Neuronal stem cell (in vitro differentiated cells): Measurements from ENCODE around the gene C1QTNF12.
A peak's percentile ranks its signal among the peaks of the same experiment; 100 is the strongest.

ENCODE experiments used
- DNase-seq: peaks from one replicate; pipeline ENCODE4 v3.0.0-alpha.2; 2013; ENCODE audit warnings: low spot score
- H2AFZ ChIP-seq: one replicate; pipeline ENCODE4 v1.6.1; 2013; ENCODE audit warnings: mild to moderate bottlenecking, low read length, inconsistent platforms
- H2AK5ac ChIP-seq: 2 replicates; pipeline ENCODE4 v1.6.1; 2013; ENCODE audit warnings: low read depth, mild to moderate bottlenecking, inconsistent platforms, low read length, moderate library complexity, mixed read lengths
- H2BK120ac ChIP-seq: 2 replicates; pipeline ENCODE4 v1.6.1; 2013; ENCODE audit warnings: low read depth, mild to moderate bottlenecking, inconsistent platforms, low read length, moderate library complexity, mixed read lengths
- H2BK12ac ChIP-seq: one replicate; pipeline ENCODE4 v1.6.1; 2013; ENCODE audit warnings: low read length, inconsistent platforms
- H2BK15ac ChIP-seq: 2 replicates; pipeline ENCODE4 v1.6.1; 2013; ENCODE audit warnings: mild to moderate bottlenecking, low read length, inconsistent platforms, mixed read lengths
- H2BK5ac ChIP-seq: one replicate; pipeline ENCODE4 v1.6.1; 2013; ENCODE audit warnings: inconsistent platforms, mild to moderate bottlenecking, low read length, moderate library complexity
- H3K14ac ChIP-seq: one replicate; pipeline ENCODE4 v1.6.1; 2013; ENCODE audit warnings: low read length, inconsistent platforms
- H3K18ac ChIP-seq: 2 replicates; pipeline ENCODE4 v1.6.1; 2013; ENCODE audit warnings: low read length, inconsistent platforms
- H3K23ac ChIP-seq: 2 replicates; pipeline ENCODE4 v1.6.1; 2013; ENCODE audit warnings: low read depth, mild to moderate bottlenecking, mixed read lengths, low read length, inconsistent platforms; ENCODE audit not compliant: poor library complexity
- H3K27ac ChIP-seq: replicated peaks from 3 replicates; pipeline ENCODE4 v1.5.1; 2013; ENCODE audit warnings: low read length, inconsistent platforms
- H3K27me3 ChIP-seq, 3 experiments: 2 replicates each; pipeline ENCODE4 v1.6.1; 2013; ENCODE audit warnings: low read length in 3 of 3, mild to moderate bottlenecking in 2 of 3, inconsistent platforms in 1 of 3, low read depth in 1 of 3, mixed read lengths in 1 of 3, moderate library complexity in 1 of 3; ENCODE audit not compliant: control insufficient read depth in 3 of 3, insufficient read depth in 3 of 3
- H3K36me3 ChIP-seq, 2 donors: replicated peaks in 1 of 2; 2 replicates each; pipeline ENCODE4 v1.6.1; 2013; ENCODE audit warnings: low read length in 2 of 2; ENCODE audit not compliant: control insufficient read depth in 2 of 2, insufficient read depth in 2 of 2
- H3K4ac ChIP-seq: 2 replicates; pipeline ENCODE4 v1.6.1; 2013; ENCODE audit warnings: inconsistent platforms, mild to moderate bottlenecking, low read length, moderate library complexity
- H3K4me1 ChIP-seq, 2 donors: 1 replicate in 1 of 2; 2 replicates in 1 of 2; pipeline ENCODE4 v1.6.1; 2013; ENCODE audit warnings: low read length in 2 of 2, low read depth in 1 of 2; ENCODE audit not compliant: control insufficient read depth in 2 of 2, insufficient read depth in 1 of 2
- H3K4me2 ChIP-seq: one replicate; pipeline ENCODE4 v1.6.1; 2013; ENCODE audit warnings: mild to moderate bottlenecking, low read length, inconsistent platforms; ENCODE audit not compliant: insufficient read depth, poor library complexity, severe bottlenecking
- H3K4me3 ChIP-seq, 2 donors: 2 replicates each; pipeline ENCODE4 v1.5.1; 2013; ENCODE audit warnings: low read length in 2 of 2, mild to moderate bottlenecking in 2 of 2, inconsistent platforms in 1 of 2, moderate library complexity in 1 of 2
- H3K79me1 ChIP-seq: one replicate; pipeline ENCODE4 v1.6.1; 2013; ENCODE audit warnings: low read depth, mild to moderate bottlenecking, inconsistent platforms, low read length, moderate library complexity
- H3K9ac ChIP-seq: one replicate; pipeline ENCODE4 v1.6.1; 2013; ENCODE audit warnings: mild to moderate bottlenecking, low read depth, low read length, inconsistent platforms; ENCODE audit not compliant: poor library complexity
- H3K9me3 ChIP-seq, 2 donors: replicated peaks in 1 of 2; 2 replicates each; pipeline versions ENCODE3 to v1.6.1; 2013; ENCODE audit warnings: low read length in 2 of 2, mild to moderate bottlenecking in 2 of 2, inconsistent platforms in 1 of 2, low read depth in 1 of 2, mixed read lengths in 1 of 2, moderate library complexity in 1 of 2; ENCODE audit not compliant: control insufficient read depth in 2 of 2, insufficient read depth in 1 of 2
- H4K8ac ChIP-seq: one replicate; pipeline ENCODE4 v1.6.1; 2013; ENCODE audit warnings: low read depth, mild to moderate bottlenecking, inconsistent platforms, low read length, moderate library complexity
- H4K91ac ChIP-seq: one replicate; pipeline ENCODE4 v1.6.1; 2013; ENCODE audit warnings: low read length, low read depth, mild to moderate bottlenecking, inconsistent platforms; ENCODE audit not compliant: poor library complexity
- WGBS, 2 donors: extraction: QIAGEN DNeasy Blood & Tissue Kit; methylation state at CpG; one replicate each; pipeline ENCODE4 v1.1.7; 2013; ENCODE audit warnings: missing lambda C conversion rate in 2 of 2, mixed read lengths in 1 of 2; ENCODE audit not compliant: insufficient read length in 2 of 2, insufficient replicate concordance in 1 of 2; ENCODE audit errors: extremely low coverage in 2 of 2; 5-methylcytosine and 5-hydroxymethylcytosine counted together

Gene C1QTNF12

GRCh38 chr1:1264026-1264425 lies 17.5 kb upstream of the C1QTNF12 start:
- no peak overlapping the region for H2BK12ac ChIP-seq
- H2AFZ ChIP-seq, result no peak overlapping the region
- H2AK5ac ChIP-seq, result no peak overlapping the region
- H3K4me1 ChIP-seq, result peaks cover 0 to under 1% of the 10 kb centered on the region in 2 donors
- H2BK120ac ChIP-seq, result no peak overlapping the region
- no peak overlapping the region for H3K18ac ChIP-seq
- no peak for DNase-seq
- H2BK5ac ChIP-seq, result no peak overlapping the region
- H2BK15ac ChIP-seq, result no peak overlapping the region
- H3K23ac ChIP-seq, result no peak overlapping the region
- no peak overlapping the region for H3K4me2 ChIP-seq
- no CpG with 5 or more reads among the region's 9 CpGs for WGBS, 2 donors
- H3K36me3 ChIP-seq, result peaks cover 49 to 90% of the 10 kb centered on the region in 2 donors
- H3K4me3 ChIP-seq, result no peak overlapping the region
- H3K27me3 ChIP-seq, result no peaks in the 10 kb centered on the region
- no peak overlapping the region for H3K27ac ChIP-seq
- H4K8ac ChIP-seq, result no peak overlapping the region
- H3K14ac ChIP-seq, result no peak overlapping the region
- H4K91ac ChIP-seq, result no peak overlapping the region
- H3K9me3 ChIP-seq, result peaks cover 0 to 2% of the 10 kb centered on the region in 2 donors
- H3K4ac ChIP-seq, result no peak overlapping the region
- peaks cover 21% of the 10 kb centered on the region for H3K79me1 ChIP-seq
- no peak overlapping the region for H3K9ac ChIP-seq

DNA sequence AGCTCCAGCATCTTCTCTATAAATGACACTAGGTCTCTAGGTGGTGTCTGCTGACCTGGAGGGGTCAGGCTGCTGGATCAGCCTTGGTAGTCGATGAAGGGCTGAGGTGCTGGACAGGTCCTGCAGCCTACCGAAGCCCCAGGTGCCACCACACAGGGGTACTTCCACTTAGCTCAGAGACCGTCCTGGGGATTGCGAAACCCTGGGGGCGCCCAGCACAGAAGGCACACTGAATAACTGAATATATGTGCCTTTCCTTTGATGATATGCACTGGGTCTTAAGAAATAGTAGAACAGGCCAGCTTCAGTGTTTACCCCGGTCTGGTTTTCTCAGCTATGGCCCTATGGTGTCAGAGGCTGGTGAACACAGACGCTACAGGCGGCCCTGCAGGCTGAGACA lies 16.2 kb upstream of the C1QTNF12 start:
- Histone ChIP-seq H2BK15ac (no peak overlapping the region), H4K91ac (no peak overlapping the region), H3K27ac (no peak overlapping the region), H4K8ac (no peak overlapping the region), H3K9me3 (peaks cover 0 to 3% of the 10 kb centered on the region in 2 donors), H3K14ac (no peak overlapping the region), H2BK12ac (no peak overlapping the region), H2BK5ac (no peak overlapping the region), H3K23ac (no peak overlapping the region), H3K4ac (no peak overlapping the region), H3K79me1 (peaks cover 20% of the 10 kb centered on the region), H3K4me1 (peaks cover 0 to 3% of the 10 kb centered on the region in 2 donors), H3K9ac (no peak overlapping the region), H3K18ac (no peak overlapping the region), H3K4me2 (no peak overlapping the region), H2BK120ac (no peak overlapping the region), H3K36me3 (peaks cover 52 to 87% of the 10 kb centered on the region in 2 donors), H2AK5ac (no peak overlapping the region), H2AFZ (no peak overlapping the region), H3K4me3 (no peak overlapping the region), H3K27me3 (no peaks in the 10 kb centered on the region)
- DNase-seq, result no peak
- WGBS, 2 donors, result no CpG with 5 or more reads among the region's 8 CpGs

- Histone ChIP-seq H3K27me3 (no peaks in the 10 kb centered on the region), H3K4me1 (peaks cover 0 to 3% of the 10 kb centered on the region in 2 donors), H3K27ac (no peak overlapping the region), H2AFZ (no peak overlapping the region), H3K4me2 (no peak overlapping the region), H2BK15ac (no peak overlapping the region), H3K18ac (no peak overlapping the region), H2BK12ac (no peak overlapping the region), H4K91ac (no peak overlapping the region), H2AK5ac (no peak overlapping the region), H3K14ac (no peak overlapping the region), H3K79me1 (peaks cover 14% of the 10 kb centered on the region), H2BK120ac (no peak overlapping the region), H3K36me3 (peaks cover 46 to 86% of the 10 kb centered on the region in 2 donors), H3K9me3 (peaks cover 0 to 3% of the 10 kb centered on the region in 2 donors), H3K4me3 (no peak overlapping the region), H2BK5ac (no peak overlapping the region), H3K4ac (no peak overlapping the region), H3K23ac (no peak overlapping the region), H3K9ac (no peak overlapping the region), H4K8ac (no peak overlapping the region)
- no peak for DNase-seq
- no CpG with 5 or more reads among the region's 17 CpGs for WGBS, 2 donors
Observed at GRCh38 chr1:1262071-1262470, 15.5 kb upstream of the C1QTNF12 start.

DNA sequence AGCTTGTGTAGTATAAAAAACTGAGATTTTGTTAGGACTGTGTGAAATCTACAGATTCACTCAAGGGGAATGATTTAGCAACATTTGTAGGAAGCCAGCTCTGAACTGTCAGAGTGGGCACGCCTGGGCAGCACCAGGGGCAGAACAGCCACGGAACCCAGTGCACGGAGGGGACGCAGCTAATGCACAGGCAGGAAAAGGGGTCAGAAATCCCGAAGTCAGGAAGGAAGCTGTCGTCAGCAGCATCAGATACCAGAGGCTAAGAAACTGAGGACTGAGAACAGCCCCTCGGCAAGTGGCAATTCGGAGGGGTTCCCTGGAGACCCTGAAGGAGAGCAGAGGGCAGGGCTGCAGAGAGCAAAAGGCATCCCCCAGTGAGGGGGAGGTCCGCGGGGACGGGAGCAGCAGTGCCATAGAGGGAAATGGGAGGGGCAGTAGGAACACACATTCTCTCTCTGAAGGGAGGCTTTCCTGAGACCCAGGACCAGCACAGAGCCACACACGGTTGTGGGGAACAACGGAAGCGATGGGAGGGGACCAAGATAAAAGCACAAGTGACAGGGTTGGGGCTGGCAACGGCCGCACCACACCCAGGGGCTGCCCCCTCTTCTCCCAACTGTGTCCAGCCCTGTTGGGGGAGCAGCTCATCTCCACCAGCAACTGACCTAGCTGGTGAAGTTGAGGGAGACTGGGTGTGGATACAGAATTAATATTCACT lies 14.5 kb upstream of the C1QTNF12 start:
- H2AK5ac ChIP-seq, result no peak overlapping the region
- no peaks in the 10 kb centered on the region for H3K27me3 ChIP-seq
- H3K4me3 ChIP-seq, result peak overlapping the region in 1 of 2 donors; percentile 40
- H3K9me3 ChIP-seq, result peaks cover 0 to 3% of the 10 kb centered on the region in 2 donors
- H2BK120ac ChIP-seq, result no peak overlapping the region
- no peak overlapping the region for H3K14ac ChIP-seq
- H2BK5ac ChIP-seq, result peak overlapping the region; percentile 82
- peaks cover 48 to 90% of the 10 kb centered on the region in 2 donors for H3K36me3 ChIP-seq
- H2BK12ac ChIP-seq, result no peak overlapping the region
- H4K91ac ChIP-seq, result no peak overlapping the region
- H3K4me2 ChIP-seq, result no peak overlapping the region
- no peak for DNase-seq
- no CpG with 5 or more reads among the region's 16 CpGs for WGBS, 2 donors
- no peak overlapping the region for H3K18ac ChIP-seq
- H4K8ac ChIP-seq, result no peak overlapping the region
- no peak overlapping the region for H2BK15ac ChIP-seq
- no peak overlapping the region for H3K9ac ChIP-seq
- peaks cover 0 to 3% of the 10 kb centered on the region in 2 donors for H3K4me1 ChIP-seq
- no peak overlapping the region for H3K27ac ChIP-seq
- no peak overlapping the region for H2AFZ ChIP-seq
- no peak overlapping the region for H3K4ac ChIP-seq
- peaks cover 17% of the 10 kb centered on the region for H3K79me1 ChIP-seq
- no peak overlapping the region for H3K23ac ChIP-seq
